ENCODE data around the gene S100A12.

The S100A12 gene

GRCh38 chr1:153397051-153397923 is 21.9 kb upstream of the S100A12 start:
- no peak for DNase-seq (ENCODE audit: low read depth)

- DNase-seq (ENCODE audit: low read depth) = no peak
Measured at GRCh38 chr1:153396461-153396860, 21.0 kb upstream of the S100A12 start.

GRCh38 chr1:153395776-153396175 is 20.4 kb upstream of the S100A12 start:
- no peak for DNase-seq (ENCODE audit: low read depth)

GRCh38 chr1:153395136-153395685 is 19.8 kb upstream of the S100A12 start:
- DNase-seq (ENCODE audit: low read depth) = no peak

GRCh38 chr1:153394391-153394790 is 19.0 kb upstream of the S100A12 start:
- DNase-seq (ENCODE audit: low read depth) = no peak

- no peak for DNase-seq (ENCODE audit: low read depth)
Measured at GRCh38 chr1:153393926-153394325, 18.5 kb upstream of the S100A12 start.

- DNase-seq (ENCODE audit: low read depth) = no peak
Measured at GRCh38 chr1:153392822-153393221, 17.4 kb upstream of the S100A12 start.

- no peak for DNase-seq (ENCODE audit: low read depth)
Measured at GRCh38 chr1:153392258-153392657, 16.8 kb upstream of the S100A12 start.

GRCh38 chr1:153390938-153391710 is 15.7 kb upstream of the S100A12 start, which contains the start of gene S100A8:
S100A8 (minus strand) TSS chr1:153391073; CDS start chr1:153390535, 538 bp downstream.
- no peak for DNase-seq (ENCODE audit: low read depth)

- DNase-seq (ENCODE audit: low read depth) = no peak
Measured at GRCh38 chr1:153389973-153390879, 14.8 kb upstream of the S100A12 start.

- DNase-seq (ENCODE audit: low read depth) = no peak
Measured at GRCh38 chr1:153389401-153389800, 14.0 kb upstream of the S100A12 start.

- DNase-seq (ENCODE audit: low read depth) = no peak
Measured at GRCh38 chr1:153387785-153388184, 12.4 kb upstream of the S100A12 start.

GRCh38 chr1:153387001-153387400 is 11.6 kb upstream of the S100A12 start:
- no peak for DNase-seq (ENCODE audit: low read depth)

- DNase-seq (ENCODE audit: low read depth) = no peak
Measured at GRCh38 chr1:153386500-153386901, 11.1 kb upstream of the S100A12 start.

- no peak for DNase-seq (ENCODE audit: low read depth)
Measured at GRCh38 chr1:153384958-153385580, 9.6 kb upstream of the S100A12 start.

GRCh38 chr1:153380711-153381110 is 5.3 kb upstream of the S100A12 start:
- no peak for DNase-seq (ENCODE audit: low read depth)

GRCh38 chr1:153379591-153379990 is 4.2 kb upstream of the S100A12 start:
- DNase-seq (ENCODE audit: low read depth) = no peak

- no peak for DNase-seq (ENCODE audit: low read depth)
Measured at GRCh38 chr1:153374071-153374470, 1.4 kb downstream of the S100A12 start.

GRCh38 chr1:153372571-153372970 is 2.9 kb downstream of the S100A12 start:
- DNase-seq (ENCODE audit: low read depth) = no peak

GRCh38 chr1:153371231-153371630 is 4.2 kb downstream of the S100A12 start:
- DNase-seq (ENCODE audit: low read depth) = no peak

- no peak for DNase-seq (ENCODE audit: low read depth)
Measured at GRCh38 chr1:153370146-153370545, 5.3 kb downstream of the S100A12 start.
